ENCODE results near the gene PCMTD2. TPM values are rescaled to one million over a fixed set of nuclear protein-coding genes. Genes with fewer than 3 reads are reported as not detected.

Gene PCMTD2
- total RNA-seq, 1 donor from 2014 or later: 94.6 TPM

DNA sequence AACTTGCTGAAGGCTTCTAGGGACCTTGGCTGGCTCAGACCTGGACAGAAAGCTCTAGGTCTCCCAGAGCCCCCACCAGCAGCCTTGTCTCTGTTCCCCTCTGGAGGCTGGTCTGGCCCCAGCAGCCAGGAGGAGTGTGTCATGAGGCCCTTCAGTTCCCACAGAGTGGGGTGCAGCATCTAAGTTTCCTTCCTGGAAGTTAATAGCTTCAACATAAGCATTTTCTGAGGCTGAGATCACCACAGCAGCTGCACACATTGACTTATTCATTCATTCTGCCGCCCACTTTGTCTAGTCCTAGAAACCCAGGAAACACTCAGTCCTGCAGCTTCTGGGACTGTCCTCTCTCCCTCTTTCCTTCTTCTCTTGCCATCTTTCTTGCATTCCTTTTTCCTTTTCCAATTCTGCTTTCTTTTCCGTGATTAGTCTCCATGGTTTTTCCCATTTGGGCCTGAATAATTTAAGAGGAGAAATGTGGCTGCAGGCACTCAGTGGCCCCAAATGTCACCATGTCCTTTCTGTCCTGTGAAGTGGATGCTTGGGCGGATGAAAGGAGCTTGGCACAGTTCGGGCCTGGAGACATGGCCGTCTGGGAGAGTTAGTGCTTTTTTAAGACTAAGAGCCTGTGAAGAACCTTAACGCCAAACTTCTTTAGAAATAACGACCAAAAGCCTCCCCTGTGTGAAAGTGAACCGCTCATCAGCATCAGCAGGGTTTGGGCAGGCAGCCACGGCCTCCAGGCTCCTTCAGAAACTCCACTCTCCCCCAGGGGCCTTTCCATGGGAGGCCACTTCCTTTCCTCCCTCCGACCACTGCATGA is 31.0 kb upstream of the PCMTD2 start:
- no peaks in the 10 kb centered on the region for H3K36me3 Mint-ChIP-seq (ENCODE audit: unreplicated experiment)
- peaks cover 4% of the 10 kb centered on the region for H3K27me3 Mint-ChIP-seq (ENCODE audit: unreplicated experiment)
- H3K4me1 Mint-ChIP-seq (ENCODE audit: unreplicated experiment): peaks cover 20% of the 10 kb centered on the region
- TF ChIP-seq, protein P1, sequence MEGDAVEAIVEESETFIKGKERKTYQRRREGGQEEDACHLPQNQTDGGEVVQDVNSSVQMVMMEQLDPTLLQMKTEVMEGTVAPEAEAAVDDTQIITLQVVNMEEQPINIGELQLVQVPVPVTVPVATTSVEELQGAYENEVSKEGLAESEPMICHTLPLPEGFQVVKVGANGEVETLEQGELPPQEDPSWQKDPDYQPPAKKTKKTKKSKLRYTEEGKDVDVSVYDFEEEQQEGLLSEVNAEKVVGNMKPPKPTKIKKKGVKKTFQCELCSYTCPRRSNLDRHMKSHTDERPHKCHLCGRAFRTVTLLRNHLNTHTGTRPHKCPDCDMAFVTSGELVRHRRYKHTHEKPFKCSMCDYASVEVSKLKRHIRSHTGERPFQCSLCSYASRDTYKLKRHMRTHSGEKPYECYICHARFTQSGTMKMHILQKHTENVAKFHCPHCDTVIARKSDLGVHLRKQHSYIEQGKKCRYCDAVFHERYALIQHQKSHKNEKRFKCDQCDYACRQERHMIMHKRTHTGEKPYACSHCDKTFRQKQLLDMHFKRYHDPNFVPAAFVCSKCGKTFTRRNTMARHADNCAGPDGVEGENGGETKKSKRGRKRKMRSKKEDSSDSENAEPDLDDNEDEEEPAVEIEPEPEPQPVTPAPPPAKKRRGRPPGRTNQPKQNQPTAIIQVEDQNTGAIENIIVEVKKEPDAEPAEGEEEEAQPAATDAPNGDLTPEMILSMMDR (IDR thresholded peaks at IDR 0.05): no peak
- H3K9me3 Mint-ChIP-seq (ENCODE audit: unreplicated experiment): no peaks in the 10 kb centered on the region
- no peak overlapping the region for H3K4me3 Mint-ChIP-seq (ENCODE audit: unreplicated experiment)
- peak overlapping the region; percentile 17 for H3K27ac Mint-ChIP-seq (ENCODE audit: unreplicated experiment)
- no peak for DNase-seq (ENCODE audit: extremely low spot score, unreplicated experiment)

DNA sequence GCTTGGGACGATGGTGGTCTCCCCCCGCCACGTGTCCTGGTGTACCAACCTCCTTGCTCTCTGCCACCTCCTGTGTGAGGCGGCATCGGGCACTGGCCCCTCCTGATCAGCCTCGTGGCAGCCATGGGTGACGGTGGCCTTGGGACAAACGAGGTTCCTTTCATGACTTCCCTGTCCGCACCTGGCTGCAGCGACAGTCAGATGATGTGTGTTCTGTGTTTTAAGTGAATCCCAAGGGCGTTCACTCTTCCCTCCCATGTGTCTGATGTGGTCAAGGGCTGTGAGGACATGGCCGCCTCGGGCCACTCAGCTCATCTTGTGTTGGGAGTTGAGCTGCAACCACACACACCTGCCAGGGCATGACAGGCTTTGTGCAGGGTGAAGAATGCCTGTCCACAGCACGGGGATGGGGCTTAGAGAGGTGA is 30.4 kb upstream of the PCMTD2 start:
- Mint-ChIP-seq H3K27me3 (ENCODE audit: unreplicated experiment) (peaks cover 4% of the 10 kb centered on the region), H3K27ac (ENCODE audit: unreplicated experiment) (no peak overlapping the region), H3K36me3 (ENCODE audit: unreplicated experiment) (no peaks in the 10 kb centered on the region), H3K9me3 (ENCODE audit: unreplicated experiment) (no peaks in the 10 kb centered on the region), H3K4me3 (ENCODE audit: unreplicated experiment) (no peak overlapping the region), H3K4me1 (ENCODE audit: unreplicated experiment) (peaks cover 20% of the 10 kb centered on the region)
- DNase-seq (ENCODE audit: extremely low spot score, unreplicated experiment): no peak
- TF ChIP-seq, protein P1 (IDR thresholded peaks at IDR 0.05): no peak

DNA sequence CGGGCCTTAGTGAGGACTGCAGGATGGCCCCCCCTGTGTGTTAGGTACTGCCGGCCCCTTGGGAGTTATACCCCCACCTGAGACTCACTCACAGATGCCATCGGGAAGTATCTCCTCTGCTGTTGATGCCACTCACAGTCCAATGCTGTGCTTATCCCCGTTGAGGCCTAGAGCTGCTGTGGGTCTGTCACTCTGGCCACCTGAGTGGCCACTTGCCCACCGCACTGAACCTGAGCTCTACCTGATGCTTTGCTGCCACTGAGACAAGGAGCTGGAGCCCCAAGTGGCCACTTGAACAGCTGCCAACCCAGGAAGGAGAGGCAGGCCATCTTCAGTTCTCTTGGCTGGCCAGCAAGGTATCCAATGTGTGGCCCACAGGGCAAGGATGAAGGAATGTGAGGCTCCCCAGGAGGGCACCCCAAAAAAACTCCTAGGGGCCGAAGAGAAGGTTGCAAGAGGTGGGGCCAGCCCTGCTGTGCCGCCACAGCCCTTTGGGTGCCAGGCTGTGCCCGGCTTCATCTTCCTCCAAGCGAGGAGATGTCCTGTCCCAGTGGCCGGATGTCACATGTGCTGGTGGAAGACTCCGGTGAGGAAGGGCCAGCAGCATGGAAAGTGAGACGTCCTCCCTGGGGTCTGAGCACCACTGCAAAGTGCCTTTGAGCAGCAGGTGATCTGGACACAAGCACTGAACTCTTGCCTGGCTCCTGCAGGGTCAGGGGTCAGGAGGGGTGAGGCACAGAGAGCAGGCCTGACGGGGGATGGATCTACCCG is 29.5 kb upstream of the PCMTD2 start:
- no peak overlapping the region for H3K4me3 Mint-ChIP-seq (ENCODE audit: unreplicated experiment)
- H3K27me3 Mint-ChIP-seq (ENCODE audit: unreplicated experiment): peaks cover 4% of the 10 kb centered on the region
- no peaks in the 10 kb centered on the region for H3K9me3 Mint-ChIP-seq (ENCODE audit: unreplicated experiment)
- H3K27ac Mint-ChIP-seq (ENCODE audit: unreplicated experiment): no peak overlapping the region
- no peaks in the 10 kb centered on the region for H3K36me3 Mint-ChIP-seq (ENCODE audit: unreplicated experiment)
- DNase-seq (ENCODE audit: extremely low spot score, unreplicated experiment): no peak
- H3K4me1 Mint-ChIP-seq (ENCODE audit: unreplicated experiment): peaks cover 20% of the 10 kb centered on the region
- TF ChIP-seq, protein P1 (IDR thresholded peaks at IDR 0.05): no peak

DNA sequence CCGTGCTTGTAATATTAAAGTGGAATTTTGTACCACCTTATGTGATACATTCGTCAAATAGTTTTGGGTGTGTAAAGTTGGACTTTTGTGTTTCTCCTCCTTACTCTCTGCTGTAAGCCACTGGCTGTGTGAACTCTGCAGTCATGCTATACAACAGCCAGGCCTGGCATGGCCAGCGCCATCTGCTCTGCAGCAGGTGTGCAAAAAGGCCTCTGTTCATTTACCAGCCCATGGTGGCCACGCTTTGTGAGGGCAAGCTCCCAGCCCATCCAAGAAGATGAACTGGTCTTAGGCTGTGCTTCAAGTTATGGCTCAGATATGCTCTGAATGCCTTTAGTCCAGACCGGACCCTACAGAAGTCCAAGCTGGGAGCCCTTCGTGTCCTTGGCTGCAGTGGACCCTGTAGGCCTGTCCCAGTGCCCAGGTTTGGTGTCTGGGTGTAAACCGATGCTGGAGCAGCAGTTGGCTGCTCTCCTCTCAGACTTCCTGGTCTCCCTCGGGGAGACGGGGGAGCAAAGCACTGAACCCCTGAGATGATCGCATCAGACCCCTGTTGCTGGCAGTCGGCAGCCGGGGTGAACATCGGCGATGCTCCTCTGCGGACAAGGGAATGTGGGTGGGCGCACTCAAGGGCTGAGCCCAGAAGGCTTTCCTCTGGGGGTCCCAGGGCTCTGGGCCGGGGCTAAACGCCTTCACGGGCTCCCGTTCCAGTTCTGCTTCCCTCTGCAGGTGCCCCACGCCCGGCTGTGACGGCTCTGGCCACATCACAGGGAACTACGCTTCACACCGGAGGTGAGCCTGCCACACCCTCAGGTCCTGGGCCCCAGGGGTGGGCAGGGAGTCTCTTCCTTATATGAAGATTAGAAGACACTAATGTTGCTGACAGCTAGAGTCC is 28.6 kb upstream of the PCMTD2 start:
- Mint-ChIP-seq H3K4me1 (ENCODE audit: unreplicated experiment) (peaks cover 20% of the 10 kb centered on the region), H3K4me3 (ENCODE audit: unreplicated experiment) (no peak overlapping the region), H3K36me3 (ENCODE audit: unreplicated experiment) (no peaks in the 10 kb centered on the region), H3K9me3 (ENCODE audit: unreplicated experiment) (no peaks in the 10 kb centered on the region), H3K27ac (ENCODE audit: unreplicated experiment) (no peak overlapping the region), H3K27me3 (ENCODE audit: unreplicated experiment) (peaks cover 4% of the 10 kb centered on the region)
- TF ChIP-seq, protein P1 (IDR thresholded peaks at IDR 0.05): no peak
- DNase-seq (ENCODE audit: extremely low spot score, unreplicated experiment): no peak

Measured in osteocyte (in vitro differentiated cells).